Activated naive CD8-positive, alpha-beta T cell treated with anti-CD3 and anti-CD28 coated beads for 36 hours (primary cell): ENCODE data around the gene FLYWCH2. TPM values are rescaled to one million over a fixed set of nuclear protein-coding genes. Genes with fewer than 3 reads are reported as not detected.

Experiments
- total RNA-seq, 2 experiments: library from RNA; stranded (reverse); gene quantifications; one replicate each; pipeline ENCODE4 v1.2.3, GENCODE V29; 2021

The FLYWCH2 gene
- total RNA-seq, 2 experiments from 2014 or later = 18.0 to 18.3 TPM

Other genes starting within 250 kb of the FLYWCH2 start
- 10 to 100 TPM; 29.2 to 29.3 TPM for gene KCTD5, start 200.7 kb upstream of the FLYWCH2 start, total RNA-seq
- 1 to 10 TPM; 1.9 to 2.0 TPM for gene PRSS27, start 163.0 kb upstream of the FLYWCH2 start, total RNA-seq
- 100 to 1,000 TPM; 460 to 507 TPM for gene SRRM2, start 130.6 kb upstream of the FLYWCH2 start, total RNA-seq
- gene ELOB, start 105.9 kb upstream of the FLYWCH2 start, total RNA-seq = 100 to 1,000 TPM; 267 to 291 TPM
- gene PRSS33, start 95.7 kb upstream of the FLYWCH2 start, total RNA-seq = under 1 TPM; 0.40 to 0.54 TPM
- not detected for gene PRSS41, start 84.7 kb upstream of the FLYWCH2 start, total RNA-seq
- 10 to 100 TPM; 11.2 to 13.1 TPM for gene PRSS21, start 66.0 kb upstream of the FLYWCH2 start, total RNA-seq
- 1 to 10 TPM; 1.1 to 1.6 TPM for gene ZG16B, start 52.9 kb upstream of the FLYWCH2 start, total RNA-seq
- gene PRSS22, start 25.0 kb upstream of the FLYWCH2 start, total RNA-seq = not detected
- 10 to 100 TPM; 24.3 to 26.1 TPM for gene FLYWCH1, start 28.7 kb downstream of the FLYWCH2 start, total RNA-seq
- not detected for gene KREMEN2, start 81.1 kb downstream of the FLYWCH2 start, total RNA-seq
- gene PAQR4, start 86.1 kb downstream of the FLYWCH2 start, total RNA-seq = 10 to 100 TPM; 29.5 to 31.0 TPM
- gene PKMYT1, start 97.2 kb downstream of the FLYWCH2 start, total RNA-seq = 100 to 1,000 TPM; 144 to 145 TPM
- not detected for gene CLDN9, start 129.7 kb downstream of the FLYWCH2 start, total RNA-seq
- gene CLDN6, start 135.0 kb downstream of the FLYWCH2 start, total RNA-seq = not detected
- 1 to 10 TPM; 1.2 to 1.5 TPM for gene TNFRSF12A, start 137.2 kb downstream of the FLYWCH2 start, total RNA-seq
- 10 to 100 TPM; 23.4 to 23.7 TPM for gene HCFC1R1, start 140.7 kb downstream of the FLYWCH2 start, total RNA-seq
- 10 to 100 TPM; 48.7 to 53.1 TPM for gene THOC6, start 140.8 kb downstream of the FLYWCH2 start, total RNA-seq
- under 1 TPM; 0.31 to 0.56 TPM for gene BICDL2, start 153.7 kb downstream of the FLYWCH2 start, total RNA-seq
- 1 to 10 TPM in 1 of 2 experiments, under 1 TPM in 1; 0.99 to 1.6 TPM for gene MMP25, start 163.3 kb downstream of the FLYWCH2 start, total RNA-seq
- gene IL32, start 182.4 kb downstream of the FLYWCH2 start, total RNA-seq = 1,000 to 10,000 TPM; 1,056 to 1,060 TPM
- gene ZSCAN10, start 216.1 kb downstream of the FLYWCH2 start, total RNA-seq = not detected
- under 1 TPM; 0.35 to 0.36 TPM for gene ZNF205, start 229.4 kb downstream of the FLYWCH2 start, total RNA-seq